NCI-H2081 treated with DMSO at 0.1 percent for 48 hours (cell line): Measurements from ENCODE around the gene PAK4.
"Not testable (repeated sequence)": the region's sequence is repeated elsewhere in the genome, so short reads cannot be mapped to it uniquely, and the experiment has no call there.

ENCODE experiments used
- DNase-seq: peaks from one replicate; lab custom pipeline; 2025; lab: John Stamatoyannopoulos, UW

The PAK4 gene

GRCh38 chr19:39125554-39126311 is at the start of gene PAK4:
PAK4 (plus strand) TSS chr19:39125786; CDS start chr19:39169554, 43,768 bp downstream.
- DNase-seq: peak; percentile 88

- DNase-seq: no peak
Measured at GRCh38 chr19:39077323-39077722, 48.3 kb upstream of the PAK4 start.

- no peak for DNase-seq
Measured at GRCh38 chr19:39078436-39079200, 47.0 kb upstream of the PAK4 start.

GRCh38 chr19:39080431-39080830 is 45.2 kb upstream of the PAK4 start:
- no peak for DNase-seq

GRCh38 chr19:39082167-39082566 is 43.4 kb upstream of the PAK4 start:
- no peak for DNase-seq

GRCh38 chr19:39082745-39083598 is 42.6 kb upstream of the PAK4 start:
- DNase-seq: no peak

- DNase-seq: no peak
Measured at GRCh38 chr19:39083599-39083982, 42.0 kb upstream of the PAK4 start.

GRCh38 chr19:39083983-39084731 is 41.4 kb upstream of the PAK4 start, which contains the start of gene ACP7:
ACP7 (plus strand) TSS chr19:39084368; CDS start chr19:39085270, 902 bp downstream.
- DNase-seq: no peak

- no peak for DNase-seq
Measured at GRCh38 chr19:39084732-39085080, 40.9 kb upstream of the PAK4 start.

- DNase-seq: no peak
Measured at GRCh38 chr19:39085392-39085791, 40.2 kb upstream of the PAK4 start.

- DNase-seq: no peak
Measured at GRCh38 chr19:39086386-39086785, 39.2 kb upstream of the PAK4 start.

- DNase-seq: no peak
Measured at GRCh38 chr19:39087907-39088686, 37.5 kb upstream of the PAK4 start.

- not testable (repeated sequence) for DNase-seq
Measured at GRCh38 chr19:39090016-39090415, 35.6 kb upstream of the PAK4 start.

GRCh38 chr19:39090881-39091280 is 34.7 kb upstream of the PAK4 start:
- no peak for DNase-seq

GRCh38 chr19:39095799-39096540 is 29.6 kb upstream of the PAK4 start:
- DNase-seq: not testable (repeated sequence)

- no peak for DNase-seq
Measured at GRCh38 chr19:39097299-39097698, 28.3 kb upstream of the PAK4 start.

- no peak for DNase-seq
Measured at GRCh38 chr19:39097721-39098120, 27.9 kb upstream of the PAK4 start.

- no peak for DNase-seq
Measured at GRCh38 chr19:39098365-39099269, 27.0 kb upstream of the PAK4 start.

- no peak for DNase-seq
Measured at GRCh38 chr19:39099341-39099740, 26.2 kb upstream of the PAK4 start.
